NCI-H345 (cell line): ENCODE results near the gene UGT3A1.

Source experiments
- DNase-seq: peaks from one replicate; lab custom pipeline; 2025; lab: John Stamatoyannopoulos, UW

UGT3A1 gene

DNA sequence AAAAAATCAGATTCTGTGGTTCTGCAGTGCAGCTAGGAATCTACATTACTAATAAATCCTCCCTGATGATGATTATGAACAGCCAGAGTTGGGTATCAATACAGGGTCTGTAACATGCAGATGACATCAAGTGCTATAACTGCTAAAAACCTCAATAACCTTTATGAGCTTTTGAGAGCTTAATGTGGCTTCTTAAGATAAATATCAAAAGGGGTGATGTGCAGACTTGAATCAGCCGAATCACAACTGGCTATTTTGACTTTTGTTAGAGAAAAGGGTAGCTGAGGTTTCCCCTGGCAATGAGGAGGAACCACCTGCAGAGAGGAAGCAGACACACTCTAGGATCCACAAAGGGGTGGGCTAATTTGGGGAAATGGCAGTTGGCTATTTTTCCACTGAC is 83.0 kb downstream of the UGT3A1 start:
- no peak for DNase-seq

DNA sequence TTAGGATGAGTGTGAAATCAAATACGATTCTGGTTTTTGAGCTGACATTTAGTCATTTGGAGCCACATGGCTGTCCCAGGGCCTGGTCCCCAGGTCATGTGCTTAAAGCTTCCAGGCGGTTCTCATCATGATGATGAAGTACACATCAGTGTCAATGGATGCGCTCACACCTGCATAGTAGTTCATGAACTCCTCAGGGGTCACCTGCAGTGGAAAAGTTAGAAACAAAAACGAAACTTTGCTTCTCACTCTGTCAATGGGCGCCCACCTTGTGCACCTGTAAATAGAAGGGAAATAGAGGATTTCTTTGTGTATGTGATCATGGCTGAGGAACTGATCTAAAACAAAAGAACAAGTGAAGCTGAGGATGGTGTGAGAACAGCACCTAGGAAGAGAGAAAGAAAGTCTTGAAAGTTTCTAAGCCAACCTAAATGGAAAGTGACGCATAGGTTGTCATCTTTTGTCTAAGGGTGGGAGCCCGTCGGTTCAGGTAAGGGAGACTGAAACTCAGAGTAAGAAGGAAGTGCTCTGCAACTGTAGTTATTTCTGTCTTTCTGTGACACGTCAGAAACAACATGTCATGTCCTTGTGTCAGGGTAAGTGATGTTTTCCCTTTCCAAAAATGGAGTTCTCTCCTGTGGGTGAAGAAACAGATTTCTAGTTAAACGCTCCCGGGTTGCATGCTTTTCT is 86.6 kb downstream of the UGT3A1 start:
- DNase-seq: no peak

DNA sequence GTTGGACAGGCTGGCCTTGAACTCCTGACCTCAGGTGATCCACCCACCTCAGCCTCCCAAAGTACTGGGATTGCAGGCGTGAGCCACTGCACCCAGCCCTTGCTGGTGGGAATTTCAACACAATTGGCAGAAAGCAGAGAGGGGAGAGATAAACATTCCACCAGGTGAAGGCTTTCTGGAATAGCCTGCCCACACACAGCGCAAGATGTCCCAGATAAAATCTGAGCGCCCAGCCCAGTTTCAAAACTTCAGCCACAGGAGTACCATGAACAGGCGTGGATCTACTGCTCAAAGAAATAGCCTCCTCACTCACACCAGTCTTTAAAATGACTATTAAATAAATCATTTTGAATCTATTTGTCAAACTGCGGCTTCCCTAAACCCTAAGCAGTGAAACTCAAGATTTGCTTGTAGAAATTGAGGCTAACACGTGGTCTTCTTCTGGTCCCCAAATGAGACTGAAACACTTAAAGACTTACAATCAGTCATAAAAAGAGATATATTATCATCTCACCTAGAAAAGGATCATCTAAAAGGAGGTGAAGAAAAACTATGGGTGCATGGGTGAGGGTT is 87.5 kb downstream of the UGT3A1 start:
- DNase-seq: no peak

DNA sequence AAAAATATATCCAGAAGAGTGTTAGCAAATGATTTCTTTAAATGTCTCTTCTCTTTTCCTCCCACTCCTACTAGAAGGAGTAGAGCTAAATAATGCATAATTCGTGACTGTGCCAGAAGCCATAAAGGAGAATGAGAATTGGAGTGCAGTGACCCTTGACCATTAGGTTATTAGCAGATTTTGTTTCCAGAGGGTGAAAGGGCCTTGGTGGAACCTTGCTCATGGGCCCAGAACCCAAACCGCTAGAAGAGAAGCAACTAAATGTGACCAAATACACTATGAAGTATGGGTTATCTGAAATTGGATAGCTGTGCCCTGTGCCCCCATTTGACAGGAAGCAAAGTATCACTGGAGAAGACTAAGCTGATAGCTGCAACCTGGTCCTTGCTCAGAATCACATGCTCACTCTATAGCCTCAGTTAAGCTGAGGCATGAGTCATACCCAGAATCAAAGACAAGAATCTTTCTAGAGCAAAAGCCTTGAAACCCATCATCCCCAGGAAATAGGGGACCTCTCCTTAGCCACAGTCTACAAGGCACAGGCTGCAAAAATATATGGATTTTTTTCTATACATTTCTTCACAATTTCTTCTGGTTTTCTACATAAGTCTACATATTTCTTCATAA is 89.0 kb downstream of the UGT3A1 start:
- DNase-seq: no peak
